Hematopoietic multipotent progenitor cell treated with erythropoietin and hydrocortisone succinate and interleukin-3 and kit ligand, for 4 days (in vitro differentiated cells): ENCODE results near the gene EMX1.
A peak's percentile ranks its signal among the peaks of the same experiment; 100 is the strongest.

Experiments used
- DNase-seq: peaks from one replicate; pipeline ENCODE4 v3.0.0-alpha.2; 2015

Gene EMX1

DNA sequence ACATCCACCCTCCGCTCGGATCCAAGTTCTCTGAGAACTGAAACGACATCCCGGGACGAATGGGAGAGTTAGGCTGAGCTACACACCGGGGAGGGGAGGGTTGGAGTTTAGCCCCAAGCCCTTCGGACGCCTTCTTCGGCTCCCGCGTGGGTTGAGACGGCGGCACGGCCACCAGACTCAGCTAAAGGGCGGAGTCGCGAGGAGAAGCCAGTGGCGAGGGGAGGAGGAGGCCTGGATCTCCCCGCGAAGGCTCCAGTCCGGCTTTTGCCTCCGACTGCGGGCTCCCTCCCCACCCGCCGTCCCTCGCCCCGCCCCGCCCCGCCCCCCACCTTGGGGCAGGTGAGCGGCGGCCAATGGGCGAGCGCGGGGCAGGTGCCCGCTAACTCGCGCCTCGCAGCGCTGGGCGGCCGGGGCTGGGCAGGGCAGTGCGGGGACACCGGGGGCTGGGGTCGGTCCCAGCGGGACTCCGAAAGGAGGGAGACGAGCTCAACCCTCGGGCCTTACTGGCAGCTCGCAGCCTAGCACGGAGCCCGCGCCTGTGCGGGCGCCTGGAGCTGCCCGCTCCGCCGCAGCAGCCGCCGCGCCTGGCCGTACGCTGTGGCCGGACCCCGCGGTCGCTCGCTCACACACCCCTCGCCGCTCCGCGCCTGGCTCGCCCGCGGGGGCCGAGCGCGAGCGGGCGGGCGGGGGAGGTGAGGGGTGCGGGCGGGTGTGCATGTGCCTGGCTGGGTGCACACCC, at the start of gene EMX1:
EMX1 (plus strand) TSS at position 382 of the 739 bp plus-strand sequence; CDS start at position 716, 334 bp downstream.
- peak; percentile 57 for DNase-seq

DNA sequence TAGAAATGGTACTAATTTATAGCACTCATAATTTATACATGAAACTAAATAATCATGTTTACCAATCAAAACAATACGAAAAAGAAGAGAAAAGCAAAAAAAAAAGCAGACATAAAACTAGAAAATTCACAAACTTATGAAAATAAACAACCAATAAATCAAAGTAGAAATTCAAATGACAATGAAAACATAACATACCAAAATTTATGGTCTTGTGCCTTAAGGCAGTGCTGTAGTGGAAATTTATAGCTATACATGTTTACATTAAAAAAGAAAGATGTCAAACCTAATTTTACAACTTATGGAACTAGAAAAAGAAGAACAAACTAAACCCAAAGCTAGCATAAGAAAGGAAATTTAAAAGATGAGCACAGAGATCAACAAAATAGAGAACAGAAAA, 46.3 kb upstream of the EMX1 start:
- no peak for DNase-seq

DNA sequence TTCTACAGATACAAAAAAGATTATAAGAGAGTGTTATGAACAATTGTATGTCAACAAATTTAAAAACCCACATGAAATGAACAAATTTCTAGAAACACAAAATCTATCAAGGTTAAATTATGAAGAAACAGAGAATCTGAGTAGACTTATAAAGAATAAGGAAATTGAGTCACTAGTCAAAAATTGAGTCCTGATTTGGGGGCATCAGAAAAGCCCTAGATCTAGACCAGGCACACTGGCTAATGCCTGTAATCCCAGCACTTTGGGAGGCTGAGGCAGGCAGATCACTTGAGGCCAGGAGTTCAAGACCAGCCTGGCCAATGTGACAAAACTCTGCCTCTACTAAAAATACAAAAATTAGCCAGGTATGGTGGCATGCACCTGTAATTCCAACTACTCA, 45.4 kb upstream of the EMX1 start:
- no peak for DNase-seq

DNA sequence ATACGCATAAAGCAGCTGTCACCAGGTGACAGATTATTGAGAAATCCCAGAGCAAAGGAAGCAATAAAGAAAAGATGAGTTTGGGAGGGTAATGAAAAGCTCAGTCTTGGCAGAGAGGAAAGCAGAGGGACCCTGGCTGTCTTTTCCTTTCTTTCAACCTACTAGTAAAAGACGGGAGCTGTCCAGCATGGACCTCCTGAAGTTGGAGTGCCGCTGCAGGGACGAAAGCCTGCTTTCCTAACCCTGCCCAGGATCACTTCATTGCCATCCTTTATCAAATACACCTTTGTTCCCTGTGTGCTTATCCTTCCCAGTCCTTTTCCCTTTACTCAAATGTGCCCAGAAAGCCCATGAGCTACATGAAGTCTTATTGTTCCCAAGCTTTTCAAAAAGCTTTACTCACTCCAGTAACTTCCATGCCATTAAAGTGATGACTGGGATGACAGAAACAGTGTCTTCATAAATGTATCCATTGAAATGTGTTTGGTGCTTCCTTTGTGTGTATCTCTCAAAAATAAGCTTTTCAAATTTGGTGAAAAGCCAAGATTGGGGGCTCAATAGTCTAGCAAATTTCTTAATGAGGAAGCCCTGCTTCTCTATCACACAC, 33.9 kb upstream of the EMX1 start:
- peak; percentile 70 for DNase-seq

DNA sequence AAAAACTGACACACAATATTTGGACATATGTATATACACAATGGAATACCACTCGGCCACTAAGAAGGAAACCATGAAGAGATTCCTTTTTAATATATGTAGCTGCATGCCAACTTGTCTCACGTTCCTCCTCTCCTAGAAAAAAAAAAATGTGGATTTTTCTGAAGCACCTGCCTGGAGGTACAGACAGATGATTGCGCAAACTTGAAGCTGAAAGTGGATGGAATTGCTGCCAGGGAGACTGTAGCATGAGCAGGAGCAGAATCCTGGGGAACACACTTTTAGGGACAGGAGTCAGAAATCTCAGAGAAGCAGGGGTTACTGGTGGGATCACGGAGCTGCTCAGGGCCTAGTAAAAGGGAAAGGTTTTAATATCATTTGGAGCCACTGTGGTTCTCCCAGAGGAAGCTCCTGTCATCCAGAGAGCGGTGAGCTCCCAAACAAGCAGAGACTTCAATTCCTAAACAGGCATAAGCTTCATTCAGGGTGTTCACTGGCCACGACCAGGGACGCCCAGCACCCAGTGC, 30.8 kb upstream of the EMX1 start:
- DNase-seq: no peak

DNA sequence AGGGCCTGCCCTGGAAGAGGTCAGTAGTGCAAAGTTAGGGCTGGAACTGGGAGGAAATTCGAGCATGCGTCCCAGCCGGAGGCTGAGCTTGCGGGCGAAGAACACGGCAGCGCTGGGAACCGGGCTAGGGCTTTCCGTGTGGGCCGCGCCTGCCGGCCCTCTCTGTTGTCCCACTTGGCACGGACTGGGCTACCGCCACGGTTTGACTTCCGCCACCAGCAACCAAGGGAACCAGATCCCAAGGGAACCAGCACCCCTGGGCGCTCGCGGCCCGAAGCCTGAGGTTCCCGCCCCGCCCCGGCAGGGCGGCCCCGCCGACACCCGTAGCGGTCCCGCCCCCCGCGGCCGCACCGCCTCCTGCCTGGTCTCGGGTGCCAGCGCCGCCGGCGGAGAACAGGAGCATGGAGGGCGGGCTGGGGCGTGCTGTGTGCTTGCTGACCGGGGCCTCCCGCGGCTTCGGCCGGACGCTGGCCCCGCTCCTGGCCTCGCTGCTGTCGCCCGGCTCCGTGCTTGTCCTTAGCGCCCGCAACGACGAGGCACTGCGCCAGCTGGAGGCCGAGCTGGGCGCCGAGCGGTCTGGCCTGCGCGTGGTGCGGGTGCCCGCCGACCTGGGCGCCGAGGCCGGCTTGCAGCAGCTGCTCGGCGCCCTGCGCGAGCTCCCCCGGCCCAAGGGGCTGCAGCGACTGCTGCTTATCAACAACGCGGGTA, 30.1 kb upstream of the EMX1 start, which contains the start of gene SPR:
SPR (plus strand) TSS at position 377 of the 708 bp plus-strand sequence; CDS start at position 402, 25 bp downstream.
- DNase-seq: peak; percentile 82

DNA sequence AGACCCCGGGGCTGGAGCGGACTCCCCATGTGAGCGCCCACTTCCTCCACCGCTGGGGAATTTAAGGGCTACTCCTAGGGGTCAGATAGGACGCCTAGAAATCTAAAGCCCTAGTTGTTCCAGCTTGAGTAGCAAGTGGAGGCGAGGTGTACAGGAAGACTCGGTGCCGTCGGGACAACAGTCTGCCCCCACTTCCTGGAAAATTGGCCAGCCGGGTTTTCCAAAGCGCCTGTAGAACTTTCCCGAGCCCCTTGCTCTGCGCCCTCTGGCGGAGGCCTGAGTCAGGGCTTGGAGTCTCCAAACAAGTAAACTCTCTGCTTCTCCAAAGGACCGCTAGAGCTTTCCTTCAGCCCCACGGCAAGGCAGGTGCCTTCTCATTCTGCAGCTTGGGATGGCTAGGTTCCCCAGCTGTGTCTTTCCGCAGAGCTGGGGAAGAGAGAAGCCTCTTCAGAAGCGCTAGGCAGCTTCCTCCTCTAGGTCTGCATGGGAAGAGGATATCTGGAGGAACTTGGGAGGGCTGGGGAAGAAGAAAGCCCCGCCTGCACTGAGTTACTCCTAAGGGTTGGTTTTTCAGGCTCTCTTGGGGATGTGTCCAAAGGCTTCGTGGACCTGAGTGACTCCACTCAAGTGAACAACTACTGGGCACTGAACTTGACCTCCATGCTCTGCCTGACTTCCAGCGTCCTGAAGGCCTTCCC, 29.4 kb upstream of the EMX1 start:
- DNase-seq: peak; percentile 82

DNA sequence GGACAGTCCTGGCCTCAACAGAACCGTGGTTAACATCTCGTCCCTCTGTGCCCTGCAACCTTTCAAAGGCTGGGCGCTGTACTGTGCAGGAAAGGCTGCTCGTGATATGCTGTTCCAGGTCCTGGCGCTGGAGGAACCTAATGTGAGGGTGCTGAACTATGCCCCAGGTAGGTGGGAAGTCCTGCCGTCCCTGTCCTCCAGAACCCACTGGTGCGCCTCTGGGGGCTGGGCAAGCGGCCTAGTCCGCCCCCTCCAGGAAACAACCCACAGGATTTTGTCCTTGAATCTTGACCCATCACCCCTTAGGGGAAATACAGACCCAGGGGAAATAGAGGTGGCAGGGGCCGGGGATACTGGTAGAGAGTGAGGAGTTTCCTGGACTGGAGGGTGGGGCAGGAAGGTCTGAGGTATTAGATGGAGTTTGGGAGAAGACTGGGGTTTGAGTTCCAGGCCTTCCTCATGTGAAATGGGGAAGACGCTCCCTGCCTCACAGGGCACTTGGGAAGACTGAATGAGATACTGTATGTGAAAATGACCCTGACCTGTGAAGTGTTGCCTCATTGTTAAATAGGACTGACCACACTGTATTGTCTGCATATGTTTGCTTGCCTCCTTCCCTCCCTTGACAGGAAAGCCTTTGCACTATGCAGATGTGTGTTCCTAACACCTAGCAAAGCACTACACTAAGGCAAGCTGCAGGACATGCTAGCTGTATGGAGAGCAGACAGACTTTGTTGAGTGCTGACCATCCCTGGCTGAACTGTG, 28.7 kb upstream of the EMX1 start:
- DNase-seq: no peak

DNA sequence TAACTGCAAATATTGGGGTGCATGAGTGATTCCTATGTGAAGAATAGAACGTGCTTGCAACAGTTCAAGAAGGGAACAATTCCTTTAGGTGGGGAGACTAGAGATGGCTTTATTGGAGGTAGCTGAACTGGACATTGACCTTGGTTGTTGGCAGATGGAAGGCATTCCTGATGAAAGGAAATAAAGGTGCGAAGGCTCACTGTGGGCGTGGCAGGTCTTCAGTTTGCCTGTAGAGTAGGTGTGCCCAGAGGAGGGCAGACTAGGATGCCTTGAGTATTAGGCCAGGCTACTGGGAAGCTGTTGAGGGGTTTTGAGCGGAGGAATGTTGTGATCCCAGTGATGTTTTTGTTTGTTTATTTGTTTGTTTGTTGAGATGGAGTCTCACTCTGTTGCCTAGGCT, 27.3 kb upstream of the EMX1 start:
- DNase-seq: no peak

DNA sequence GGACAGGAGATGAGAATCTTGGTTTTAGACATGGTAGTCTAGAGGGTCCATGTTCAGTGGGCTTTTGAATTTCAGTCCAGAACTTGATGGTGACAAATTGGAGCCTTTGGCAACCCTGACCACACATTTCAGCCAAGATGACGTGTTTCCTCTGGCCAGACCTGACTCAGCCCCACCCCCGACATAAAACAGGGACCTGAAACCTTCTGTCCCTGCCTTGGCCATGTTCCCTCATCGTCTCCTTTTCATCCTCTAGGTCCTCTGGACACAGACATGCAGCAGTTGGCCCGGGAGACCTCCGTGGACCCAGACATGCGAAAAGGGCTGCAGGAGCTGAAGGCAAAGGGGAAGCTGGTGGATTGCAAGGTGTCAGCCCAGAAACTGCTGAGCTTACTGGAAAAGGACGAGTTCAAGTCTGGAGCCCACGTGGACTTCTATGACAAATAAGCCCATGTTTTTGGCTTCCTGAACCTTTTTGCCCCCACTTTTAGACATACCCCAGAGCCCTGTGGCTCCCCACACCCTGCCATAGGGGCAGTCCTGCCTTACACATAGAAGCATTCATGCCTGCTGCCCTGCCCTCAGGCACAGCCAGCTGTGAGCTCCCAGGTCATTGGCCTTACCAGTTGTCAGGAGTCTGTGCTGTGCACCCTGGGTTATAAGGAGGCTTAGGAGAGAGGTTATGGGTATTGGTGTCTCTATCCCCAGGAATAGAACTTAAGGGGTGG, 26.1 kb upstream of the EMX1 start:
- no peak for DNase-seq

DNA sequence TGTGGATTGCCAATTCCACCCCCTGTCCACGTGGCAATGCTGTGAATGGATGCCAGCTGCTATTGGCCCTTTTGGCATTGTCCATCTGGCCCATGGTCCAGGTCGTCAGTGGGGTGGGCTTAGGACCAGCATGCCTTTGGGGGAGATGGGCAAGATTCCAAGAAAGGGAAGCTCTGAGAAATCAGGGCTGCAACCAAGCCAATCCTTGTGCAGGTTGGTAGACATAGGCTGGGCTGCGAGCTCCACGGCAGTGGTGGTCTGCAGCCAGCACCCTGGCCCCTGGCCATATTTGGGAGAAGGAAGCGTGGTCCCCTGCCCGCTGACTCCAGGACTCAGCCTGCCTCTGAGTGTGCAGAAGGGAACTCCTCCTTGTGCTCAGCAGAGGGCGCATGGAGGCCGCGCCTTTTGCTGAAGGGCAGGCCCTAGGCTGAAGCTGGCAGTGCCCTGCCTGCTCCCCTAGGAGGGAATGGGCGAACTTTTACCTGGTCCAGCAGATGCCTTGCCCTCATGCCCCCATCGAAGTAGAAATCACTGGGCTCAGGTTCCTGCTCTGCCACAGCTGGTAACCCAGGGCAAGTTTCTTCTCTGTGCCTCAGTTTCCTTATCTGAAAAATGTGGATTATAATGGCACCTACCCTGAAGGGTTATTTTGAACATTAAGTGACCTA, 24.7 kb upstream of the EMX1 start:
- peak; percentile 90 for DNase-seq

DNA sequence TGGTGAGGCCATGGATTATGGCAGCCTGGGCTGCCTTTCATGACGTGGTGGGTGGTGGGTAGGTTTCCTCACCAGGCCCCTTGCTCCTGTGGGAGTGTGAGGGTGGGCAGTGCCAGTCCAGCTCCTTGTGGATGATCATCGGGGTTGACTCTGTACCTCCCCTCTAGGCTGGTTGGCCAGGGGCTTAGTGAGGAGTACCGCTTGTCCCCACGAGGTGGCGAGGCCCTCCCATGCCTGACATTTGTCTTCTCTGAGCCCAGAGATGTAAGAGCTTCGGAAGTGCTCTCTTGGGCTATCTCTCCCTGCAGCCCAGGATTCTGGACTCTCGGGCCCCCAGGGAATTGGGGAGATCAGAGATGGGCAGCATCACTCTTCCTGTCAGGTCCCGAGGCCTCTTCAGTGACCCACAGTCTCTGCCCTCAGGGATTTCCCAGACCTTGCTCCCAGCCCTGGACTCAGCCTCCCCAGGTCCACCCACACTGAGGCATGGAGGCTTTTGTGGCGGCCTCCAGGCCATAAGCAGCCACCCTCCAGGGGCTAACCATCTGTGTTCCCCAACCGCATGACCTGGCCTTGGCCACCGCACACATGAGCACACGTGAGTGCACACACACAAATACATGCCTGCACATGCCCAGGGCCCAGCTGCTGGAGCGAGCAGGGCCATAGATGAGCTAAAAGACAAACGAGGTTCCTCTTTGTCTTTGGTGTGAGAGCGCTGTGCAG, 23.6 kb upstream of the EMX1 start:
- DNase-seq: peak; percentile 82

DNA sequence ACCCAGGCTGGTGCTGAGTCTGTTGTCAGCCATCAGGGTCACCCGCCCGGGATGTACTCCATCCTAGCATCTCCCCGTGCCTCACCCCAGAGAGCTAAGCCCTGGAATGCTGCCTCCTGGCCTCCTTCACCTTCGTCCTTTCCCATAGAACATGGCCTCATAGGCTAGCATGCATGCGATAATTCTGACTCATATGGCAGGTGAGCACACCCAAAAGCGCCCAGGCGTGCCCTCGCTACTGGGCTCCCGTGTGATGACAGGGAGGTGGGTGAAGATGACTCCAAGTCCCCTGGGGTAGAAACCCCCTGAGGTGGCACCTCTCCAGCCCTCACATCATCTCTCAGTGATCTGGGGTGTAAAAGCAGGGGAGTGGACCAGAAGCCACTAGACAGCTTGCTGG, 22.8 kb upstream of the EMX1 start:
- no peak for DNase-seq

DNA sequence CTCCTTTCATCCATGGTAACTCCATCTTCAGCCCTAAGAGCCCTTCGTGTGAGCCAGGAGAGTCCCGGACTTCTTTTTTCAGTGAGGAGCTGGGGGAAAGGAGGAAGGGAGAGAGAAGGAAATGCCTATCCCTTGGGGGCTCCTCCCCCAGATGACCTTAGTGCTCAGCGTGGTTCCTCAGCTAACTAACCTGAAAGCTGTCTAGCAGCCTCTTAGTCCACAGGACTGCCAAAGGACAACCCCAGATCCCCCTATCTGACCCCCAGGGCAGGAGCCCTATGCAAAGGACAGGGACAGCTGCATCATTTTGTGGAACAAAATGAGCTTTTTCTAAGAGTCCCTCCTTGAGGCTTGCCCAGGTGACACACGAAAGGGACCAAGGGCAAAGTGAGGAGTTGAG, 22.2 kb upstream of the EMX1 start:
- DNase-seq: no peak

DNA sequence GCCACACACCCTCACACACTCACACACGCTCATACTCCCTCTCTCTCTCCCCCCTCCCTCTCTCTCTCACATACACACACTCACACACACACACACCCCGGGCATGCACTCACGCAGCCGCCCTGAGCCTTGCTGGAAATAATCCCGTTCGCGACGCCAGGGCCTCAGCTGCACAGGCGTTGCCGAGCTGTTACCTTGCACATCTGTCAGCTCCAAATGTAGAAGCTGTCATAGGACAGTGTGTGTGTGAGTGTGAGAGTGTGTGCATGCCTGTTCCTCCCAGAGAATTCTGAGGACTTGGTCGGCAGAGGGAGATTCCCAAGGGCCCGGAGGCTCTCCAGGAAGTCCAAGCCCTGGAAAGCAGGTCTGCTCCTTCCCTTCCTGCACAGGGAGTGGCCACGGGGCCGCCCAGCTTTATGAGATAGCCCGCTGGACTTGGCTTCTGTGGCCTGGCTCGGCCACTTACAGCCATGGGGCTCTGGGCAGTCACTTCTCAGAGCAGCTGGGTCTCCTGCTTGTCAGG, 21.5 kb upstream of the EMX1 start:
- no peak for DNase-seq

DNA sequence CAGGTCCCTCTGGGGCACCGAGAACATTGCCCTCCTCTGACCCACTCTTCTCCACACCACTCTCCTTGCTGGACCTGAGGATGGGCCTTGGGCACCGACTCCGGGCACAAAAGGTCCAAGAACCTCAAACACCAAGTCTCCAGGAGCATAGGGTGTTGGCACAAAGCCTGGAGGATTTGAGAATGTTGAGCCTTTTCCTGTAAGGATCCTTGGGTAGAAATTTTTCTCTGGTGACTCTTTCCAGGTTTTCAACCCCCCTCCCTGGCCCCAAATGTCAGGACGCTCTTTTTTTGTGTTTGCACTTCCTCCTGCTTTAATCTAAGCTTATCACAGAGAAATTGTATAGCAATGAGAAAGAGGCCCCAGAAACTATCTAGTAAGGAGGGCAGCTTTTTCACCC, 20.9 kb upstream of the EMX1 start:
- no peak for DNase-seq

DNA sequence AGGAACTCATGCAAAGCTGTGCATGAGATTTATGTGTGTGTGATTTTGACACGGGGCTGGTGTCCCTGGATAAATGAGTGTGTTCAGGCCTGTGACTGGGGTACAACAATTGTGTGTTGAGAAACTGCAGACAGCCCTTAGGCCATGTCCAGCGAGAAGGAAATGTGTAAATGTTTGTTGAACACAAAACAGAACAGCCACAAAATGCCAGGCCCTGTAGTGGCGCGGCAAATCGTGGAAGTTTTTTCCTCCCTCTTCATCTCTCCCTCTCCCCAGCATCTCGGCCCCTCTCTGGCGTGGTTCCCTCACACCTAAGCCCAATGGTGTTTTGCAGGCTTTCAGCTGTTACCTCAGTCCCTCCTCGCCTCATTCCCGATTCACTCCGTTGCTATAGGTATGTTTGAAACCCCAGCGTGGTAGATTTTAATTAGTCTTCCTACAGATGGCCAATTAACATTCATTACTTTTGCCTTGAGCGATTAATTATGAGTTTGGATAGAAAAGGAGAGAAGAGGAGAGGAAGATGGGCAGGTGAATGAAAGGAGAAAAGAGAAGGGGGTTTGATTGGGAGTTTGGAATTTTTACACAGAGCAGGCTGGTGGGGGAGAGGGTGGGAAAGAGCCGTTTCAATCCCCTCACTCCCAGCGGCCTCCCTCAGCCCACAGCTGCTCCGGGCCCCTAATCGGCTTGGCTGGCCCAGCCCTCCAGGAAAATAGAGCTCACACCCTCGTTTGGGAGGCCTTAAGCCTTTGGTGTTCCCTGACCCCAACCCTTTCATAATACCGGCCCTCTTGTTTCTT, 19.3 kb upstream of the EMX1 start:
- DNase-seq: no peak

DNA sequence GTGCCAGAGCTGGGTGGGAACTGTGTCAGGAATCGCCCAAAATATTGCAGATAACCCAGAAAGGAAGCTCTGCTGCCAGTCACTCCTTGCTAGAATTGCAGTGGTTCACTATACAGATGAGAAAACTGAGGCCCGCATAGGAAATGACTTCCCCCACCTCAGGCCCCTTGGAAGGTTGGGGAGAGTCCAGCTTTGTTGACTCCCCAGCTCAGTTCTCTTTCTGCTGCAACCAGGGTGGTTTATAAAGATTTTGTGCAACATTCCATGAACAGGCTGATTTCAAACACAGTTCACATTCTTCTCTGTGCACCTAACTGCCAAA, 18.8 kb upstream of the EMX1 start:
- no peak for DNase-seq

DNA sequence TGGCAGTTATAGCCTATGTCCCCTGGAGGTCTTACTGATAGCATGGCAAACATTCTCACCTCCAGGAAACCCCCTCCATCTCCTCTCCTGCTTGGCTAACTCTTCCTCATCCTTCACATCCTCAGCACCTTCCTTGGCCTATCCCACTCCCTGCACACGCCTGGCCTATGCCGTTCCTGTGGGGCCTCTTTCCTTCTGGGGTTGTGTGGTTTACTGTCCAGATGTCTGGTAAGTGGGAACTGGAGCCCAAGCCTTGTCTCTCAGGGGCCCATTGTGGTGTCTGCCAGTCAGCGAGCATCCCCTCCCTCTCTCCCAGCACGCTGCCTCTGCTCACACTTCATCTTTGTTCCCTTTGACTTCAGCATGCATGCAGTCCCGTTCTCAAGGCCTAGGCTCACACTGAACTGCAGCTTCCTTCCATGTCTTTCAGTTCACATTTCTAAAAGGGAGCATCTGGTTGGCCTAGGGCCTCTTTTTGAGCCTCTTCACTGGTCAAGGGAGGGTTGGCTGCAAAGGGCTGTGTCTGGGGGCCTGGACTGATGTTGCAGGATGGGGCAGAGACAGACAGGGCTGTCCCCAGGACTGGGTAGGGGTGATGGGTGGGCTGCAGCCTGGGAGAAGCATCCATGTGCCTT, 17.0 kb upstream of the EMX1 start:
- DNase-seq: no peak
